GM12801 (cell line): ENCODE results near the gene DNAH6.

ENCODE experiments used
- TF ChIP-seq, protein P1 (sequence below): IDR thresholded peaks from one replicate; pipeline ENCODE4 v1.5.1; 2011; ENCODE audit warnings: control low read depth; ENCODE audit not compliant: insufficient read length; ENCODE audit errors: extremely low read depth

Gene DNAH6

DNA sequence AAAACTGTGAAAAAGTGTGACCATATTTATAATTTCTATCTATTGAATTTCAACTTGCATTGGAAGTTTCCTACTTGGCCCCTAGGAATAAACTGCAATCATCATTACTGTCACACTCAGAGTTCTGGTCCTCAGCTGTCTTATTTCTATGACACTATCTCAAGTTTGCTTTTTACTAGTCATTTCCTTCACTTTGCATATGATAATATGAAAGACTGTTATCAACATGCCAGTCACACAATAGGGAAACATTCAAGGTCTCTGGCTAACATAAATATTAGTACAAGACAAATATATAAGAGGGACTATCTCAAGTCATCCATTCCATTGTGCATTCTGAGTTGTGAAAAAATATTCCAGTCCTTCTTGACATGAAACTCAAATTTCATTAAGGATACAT, 28.7 kb downstream of the DNAH6 start:
- TF ChIP-seq, protein P1, sequence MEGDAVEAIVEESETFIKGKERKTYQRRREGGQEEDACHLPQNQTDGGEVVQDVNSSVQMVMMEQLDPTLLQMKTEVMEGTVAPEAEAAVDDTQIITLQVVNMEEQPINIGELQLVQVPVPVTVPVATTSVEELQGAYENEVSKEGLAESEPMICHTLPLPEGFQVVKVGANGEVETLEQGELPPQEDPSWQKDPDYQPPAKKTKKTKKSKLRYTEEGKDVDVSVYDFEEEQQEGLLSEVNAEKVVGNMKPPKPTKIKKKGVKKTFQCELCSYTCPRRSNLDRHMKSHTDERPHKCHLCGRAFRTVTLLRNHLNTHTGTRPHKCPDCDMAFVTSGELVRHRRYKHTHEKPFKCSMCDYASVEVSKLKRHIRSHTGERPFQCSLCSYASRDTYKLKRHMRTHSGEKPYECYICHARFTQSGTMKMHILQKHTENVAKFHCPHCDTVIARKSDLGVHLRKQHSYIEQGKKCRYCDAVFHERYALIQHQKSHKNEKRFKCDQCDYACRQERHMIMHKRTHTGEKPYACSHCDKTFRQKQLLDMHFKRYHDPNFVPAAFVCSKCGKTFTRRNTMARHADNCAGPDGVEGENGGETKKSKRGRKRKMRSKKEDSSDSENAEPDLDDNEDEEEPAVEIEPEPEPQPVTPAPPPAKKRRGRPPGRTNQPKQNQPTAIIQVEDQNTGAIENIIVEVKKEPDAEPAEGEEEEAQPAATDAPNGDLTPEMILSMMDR, result no peak

DNA sequence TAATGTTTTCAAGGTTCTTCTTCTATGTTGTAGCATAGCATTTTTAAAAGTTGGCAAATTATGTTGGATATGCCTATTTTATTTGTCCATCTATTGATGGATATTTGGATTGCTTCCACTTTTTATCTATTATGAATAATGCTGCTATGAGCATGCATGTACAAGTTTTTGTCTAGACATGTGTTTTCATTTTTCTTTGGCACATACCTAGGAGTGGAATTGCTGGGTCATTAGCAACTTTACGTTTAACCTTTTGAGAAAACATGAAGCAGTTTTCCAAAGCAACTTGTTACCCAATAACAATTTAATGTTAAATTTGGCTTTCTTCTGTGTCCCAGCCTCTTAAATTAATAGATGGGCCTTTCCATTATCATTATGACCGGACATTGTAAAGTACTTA, 30.3 kb downstream of the DNAH6 start:
- TF ChIP-seq, protein P1, result no peak

DNA sequence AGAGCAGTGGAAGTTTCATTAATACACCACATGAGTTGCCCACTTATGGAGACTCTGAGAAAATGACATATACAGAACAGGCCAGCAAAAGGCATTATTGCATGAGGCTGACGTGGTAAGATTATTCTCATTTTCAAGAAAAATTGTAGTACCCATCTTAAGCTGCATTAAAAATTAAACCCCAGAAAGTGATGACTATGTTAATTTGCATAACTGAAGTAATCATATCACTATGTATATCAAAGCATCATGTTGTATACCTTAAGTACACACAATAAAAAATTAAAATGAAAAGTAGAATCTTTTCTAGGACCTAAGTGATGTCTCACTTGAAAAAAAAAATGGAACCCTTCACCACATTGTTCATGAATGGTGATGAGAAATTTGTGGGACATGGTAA, 32.0 kb downstream of the DNAH6 start:
- TF ChIP-seq, protein P1, result no peak

DNA sequence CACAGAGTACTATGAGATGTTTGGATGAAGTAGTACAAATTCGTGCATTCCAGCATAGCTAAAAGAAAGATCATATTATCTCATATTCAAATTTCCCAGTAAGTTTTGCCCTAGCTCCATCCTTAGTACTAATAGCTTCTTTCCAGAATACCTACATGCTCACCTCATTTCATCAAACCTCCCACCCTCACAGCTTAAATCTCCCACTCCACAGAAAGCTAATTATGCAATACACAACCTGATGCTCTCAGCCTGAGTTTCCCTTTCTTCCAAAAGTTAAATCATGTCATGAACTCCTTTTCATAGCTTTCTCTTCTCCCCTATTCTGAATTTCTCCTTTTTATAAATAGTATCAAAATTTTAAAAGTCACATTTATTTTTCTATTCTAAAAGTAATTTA, 34.6 kb downstream of the DNAH6 start:
- TF ChIP-seq, protein P1, result no peak

DNA sequence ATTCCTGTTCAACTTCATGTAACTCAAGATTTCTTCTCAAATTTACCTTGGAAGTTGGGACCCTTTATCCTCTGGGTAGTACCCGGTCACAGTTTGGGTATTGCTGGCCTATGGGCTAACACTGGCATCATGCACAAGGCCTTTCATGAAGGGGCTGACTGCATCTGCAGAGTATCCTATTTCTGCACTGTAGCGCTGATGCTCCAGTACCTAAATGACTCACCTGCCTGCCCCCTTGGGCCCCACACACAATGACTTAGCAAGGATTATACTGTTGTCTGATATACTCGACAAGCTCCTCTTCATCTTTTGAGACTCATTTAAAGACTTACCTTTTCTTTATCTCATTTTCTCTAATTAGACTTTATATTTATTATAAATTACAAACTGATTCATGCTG, 39.9 kb downstream of the DNAH6 start:
- TF ChIP-seq, protein P1, result no peak

DNA sequence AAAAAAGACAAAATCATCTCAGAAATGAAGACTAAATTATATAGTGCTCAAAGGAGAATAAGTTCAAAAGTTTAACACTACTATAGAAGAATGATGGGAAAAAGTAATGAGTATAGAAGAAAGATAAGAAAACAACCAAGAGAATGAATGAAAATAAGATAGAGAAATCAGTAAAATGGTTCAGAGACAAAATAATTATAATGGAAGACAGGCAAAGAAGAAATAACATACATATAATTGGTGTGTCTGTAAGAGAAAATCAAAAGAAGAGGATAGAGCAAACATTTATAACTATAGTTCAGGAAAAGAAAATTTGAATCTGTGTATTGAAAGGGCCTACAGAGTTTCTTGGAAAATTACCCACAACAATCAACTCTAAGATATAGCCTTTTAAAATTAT, 43.5 kb downstream of the DNAH6 start:
- TF ChIP-seq, protein P1, result no peak

DNA sequence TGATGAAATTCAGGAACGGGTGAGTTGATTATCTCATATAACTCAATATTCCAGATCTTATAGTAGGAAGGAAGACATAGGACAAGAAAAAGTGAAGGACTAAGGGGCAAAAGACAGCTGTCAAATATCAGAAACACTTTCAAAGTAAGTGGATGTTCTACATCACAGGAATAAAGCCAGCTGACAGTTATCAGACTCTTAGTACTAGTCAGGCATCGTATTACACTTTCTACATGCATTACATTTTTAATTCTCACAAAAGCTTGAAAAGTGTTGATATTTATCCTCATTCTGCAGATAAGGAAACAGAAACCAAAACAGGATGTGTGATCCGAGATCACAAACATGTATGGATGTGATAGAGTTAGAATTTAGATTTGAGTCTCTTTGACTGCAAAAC, 63.4 kb downstream of the DNAH6 start:
- TF ChIP-seq, protein P1, result no peak

DNA sequence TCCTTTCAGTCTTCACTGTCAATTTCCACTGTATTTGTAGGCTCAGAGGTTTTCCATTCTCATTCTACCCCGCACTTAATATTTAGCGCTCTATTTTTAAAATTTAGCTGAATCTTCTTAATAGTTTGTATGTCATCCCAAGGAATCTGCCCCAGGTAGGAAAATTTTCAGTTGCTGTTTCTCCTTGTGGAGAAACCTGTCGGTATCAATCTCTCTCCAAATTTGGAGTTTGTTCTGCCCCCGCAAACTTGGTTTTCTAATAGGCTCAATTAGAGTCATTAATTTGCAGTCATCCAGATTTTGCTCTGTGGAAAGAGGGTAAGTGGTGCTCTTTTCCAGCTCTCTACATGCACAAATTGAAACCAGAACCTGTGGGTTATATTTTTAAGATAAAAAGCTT, 87.6 kb downstream of the DNAH6 start:
- TF ChIP-seq, protein P1, result no peak
